Activated CD4-positive, alpha-beta T cell treated with anti-CD3 and anti-CD28 coated beads for 36 hours (primary cell): ENCODE data around the gene TENT5C. TPM values are rescaled to one million over a fixed set of nuclear protein-coding genes. Genes with fewer than 3 reads are reported as not detected.
A peak's percentile ranks its signal among the peaks of the same experiment; 100 is the strongest.

ENCODE experiments used
- ATAC-seq: fragments of 200-7000 bp; cut with Tn5 transposase; one replicate; pipeline ENCODE4 v1.10.0; 2021; ENCODE audit warnings: mild to moderate bottlenecking, moderate library complexity
- CTCF ChIA-PET: fragments of 350-600 bp; sonication (Branson Sonifier 250); formaldehyde crosslinking; loops from one replicate; lab custom pipeline; 2021; ENCODE audit warnings: antibody characterized with exemption; lab: Charles Lee
- POLR2A ChIA-PET: fragments of 350-600 bp; sonication (Branson Sonifier 250); formaldehyde crosslinking; loops from one replicate; lab custom pipeline; 2021; ENCODE audit warnings: antibody characterized with exemption, inconsistent platforms; lab: Charles Lee
- DNase-seq: peaks from one replicate; pipeline ENCODE4 v3.0.0-alpha.2; 2020
- H3K27ac Mint-ChIP-seq: one replicate; pipeline ENCODE4 v1.8.0; 2021; ENCODE audit warnings: mixed read lengths
- H3K27me3 Mint-ChIP-seq: one replicate; pipeline ENCODE4 v1.8.0; 2021; ENCODE audit warnings: mixed read lengths
- H3K36me3 Mint-ChIP-seq: one replicate; pipeline ENCODE4 v1.8.0; 2021; ENCODE audit warnings: low read depth, mixed read lengths
- H3K4me1 Mint-ChIP-seq: one replicate; pipeline ENCODE4 v1.8.0; 2021; ENCODE audit warnings: mixed read lengths
- H3K4me3 Mint-ChIP-seq: one replicate; pipeline ENCODE4 v1.8.0; 2021; ENCODE audit warnings: mild to moderate bottlenecking, moderate library complexity, mixed read lengths
- H3K9me3 Mint-ChIP-seq: one replicate; pipeline ENCODE4 v1.8.0; 2021; ENCODE audit warnings: low read depth, mixed read lengths
- intact Hi-C, 2 experiments: fragments of 100-400 bp; cut with DNase I in 1 of 2; cut with micrococcal nuclease in 1 of 2; formaldehyde crosslinking; loops; one replicate each; pipeline versions ENCODE4 v1.14.2 to v1.15.1; 2022 to 2024; cut with DNase I, micrococcal nuclease
- total RNA-seq, 2 experiments: library from RNA; stranded (reverse); gene quantifications; one replicate each; pipeline ENCODE4 v1.2.3, GENCODE V29; 2021

TENT5C gene
- total RNA-seq, 2 experiments from 2014 or later, result 6.0 to 6.4 TPM

DNA sequence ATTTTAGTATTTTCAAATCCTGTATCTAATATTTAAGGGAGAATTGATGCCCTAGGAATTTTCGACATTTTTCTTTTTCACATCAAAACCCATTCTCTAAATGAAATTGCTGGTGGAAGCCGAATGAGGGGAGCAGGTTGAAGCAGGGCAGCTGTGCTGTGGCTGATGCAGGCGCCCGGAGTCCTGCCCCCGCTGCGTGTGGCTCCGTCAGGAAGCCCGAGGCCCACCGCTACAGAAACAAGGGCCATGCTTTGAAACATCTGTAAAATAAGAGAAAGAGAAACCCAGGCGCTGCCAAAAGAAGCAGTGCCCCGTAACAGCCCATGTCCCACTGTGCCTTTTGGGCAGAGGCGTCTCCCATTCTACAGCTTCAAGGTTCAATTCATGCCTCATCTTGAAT is 41.1 kb downstream of the TENT5C start:
- no peaks in the 10 kb centered on the region for H3K9me3 Mint-ChIP-seq
- intact Hi-C loops, result no loop called here
- no peaks in the 10 kb centered on the region for H3K36me3 Mint-ChIP-seq
- POLR2A ChIA-PET, result no interaction called here
- no peak overlapping the region for H3K27ac Mint-ChIP-seq
- peaks cover 28% of the 10 kb centered on the region for H3K27me3 Mint-ChIP-seq
- no peak overlapping the region for H3K4me3 Mint-ChIP-seq
- ATAC-seq, result no peak
- CTCF ChIA-PET, result interaction anchor here (0.6 to 1.4 kb wide), 3 partner anchors 28 to 112 kb away, joined by 3 to 4 read pairs (median 3); no protein-coding TSS in a partner anchor
- no peak for DNase-seq
- peaks cover 15% of the 10 kb centered on the region for H3K4me1 Mint-ChIP-seq

- Mint-ChIP-seq H3K4me3 (no peak overlapping the region), H3K27me3 (peaks cover 31% of the 10 kb centered on the region), H3K27ac (no peak overlapping the region), H3K9me3 (no peaks in the 10 kb centered on the region), H3K4me1 (peaks cover 25% of the 10 kb centered on the region), H3K36me3 (no peaks in the 10 kb centered on the region)
- no peak for ATAC-seq
- DNase-seq, result no peak
- POLR2A ChIA-PET, result interaction anchor here (0.6 kb wide), 1 partner anchor 20 kb away, joined by 4 read pairs; no protein-coding TSS in a partner anchor
- intact Hi-C loops, result no loop called here
- CTCF ChIA-PET, result interaction anchor here (0.6 kb wide), 2 partner anchors 48 to 52 kb away, joined by 3 read pairs; no protein-coding TSS in a partner anchor
Observed at GRCh38 chr1:117648015-117648414, 42.2 kb downstream of the TENT5C start.

DNA sequence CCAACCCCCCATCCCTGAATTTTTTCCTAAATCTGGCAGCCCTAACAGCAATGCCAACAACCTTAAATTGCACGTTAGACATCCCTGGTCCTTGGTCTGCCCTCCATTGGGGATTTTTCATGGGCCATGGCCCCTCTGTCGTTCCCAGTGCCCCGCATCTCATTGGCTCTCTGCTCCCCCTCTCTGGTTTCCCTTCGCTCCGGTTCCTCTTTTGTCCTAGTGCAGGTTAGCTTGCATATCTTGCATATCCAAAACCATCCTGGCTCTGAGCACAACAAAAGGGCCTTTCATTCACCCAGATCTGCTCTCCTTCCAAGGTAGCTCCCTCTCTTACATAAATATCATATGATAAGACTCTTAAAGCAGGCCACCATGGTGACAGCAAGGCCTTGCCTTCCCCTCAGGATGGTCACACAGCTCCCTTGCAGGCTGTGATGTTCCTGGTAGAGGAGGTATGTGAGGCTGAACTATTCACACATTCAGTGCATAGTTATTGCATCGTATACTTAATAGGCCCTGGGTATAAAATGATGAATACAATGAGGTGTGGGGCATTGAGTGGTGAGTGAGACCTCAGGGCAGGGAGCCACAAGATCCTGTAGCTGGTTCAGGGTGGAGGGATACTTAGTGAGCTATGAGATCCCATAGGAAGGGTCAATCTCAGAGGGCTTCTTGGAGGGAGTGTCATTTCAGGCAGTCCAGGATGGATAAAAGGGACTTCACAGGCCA is 45.2 kb downstream of the TENT5C start:
- DNase-seq, result no peak
- Mint-ChIP-seq H3K27me3 (peaks cover 23% of the 10 kb centered on the region), H3K27ac (no peak overlapping the region), H3K36me3 (no peaks in the 10 kb centered on the region), H3K4me1 (peaks cover 55% of the 10 kb centered on the region), H3K9me3 (no peaks in the 10 kb centered on the region), H3K4me3 (no peak overlapping the region)
- ATAC-seq, result no peak
- ChIA-PET CTCF (interaction anchor here (0.6 to 1.3 kb wide), 4 partner anchors 20 to 440 kb away, joined by 3 to 5 read pairs (median 3); no protein-coding TSS in a partner anchor), POLR2A (interaction anchor here (1.3 kb wide), 1 partner anchor 14 kb away, joined by 4 read pairs; no protein-coding TSS in a partner anchor)
- intact Hi-C loops, result no loop called here

GRCh38 chr1:117651616-117652015 is 45.8 kb downstream of the TENT5C start:
- H3K36me3 Mint-ChIP-seq, result no peaks in the 10 kb centered on the region
- intact Hi-C loops, result no loop called here
- peaks cover 22% of the 10 kb centered on the region for H3K27me3 Mint-ChIP-seq
- ChIA-PET CTCF (interaction anchor here (1.0 to 1.3 kb wide), 2 partner anchors 19 to 31 kb away, joined by 3 to 5 read pairs; no protein-coding TSS in a partner anchor), POLR2A (interaction anchor here (1.3 to 1.4 kb wide), 2 partner anchors 13 to 44 kb away, joined by 3 to 4 read pairs; no protein-coding TSS in a partner anchor)
- H3K9me3 Mint-ChIP-seq, result no peaks in the 10 kb centered on the region
- H3K27ac Mint-ChIP-seq, result no peak overlapping the region
- H3K4me3 Mint-ChIP-seq, result no peak overlapping the region
- DNase-seq (no peak), ATAC-seq (no peak)
- H3K4me1 Mint-ChIP-seq, result peaks cover 61% of the 10 kb centered on the region

DNA sequence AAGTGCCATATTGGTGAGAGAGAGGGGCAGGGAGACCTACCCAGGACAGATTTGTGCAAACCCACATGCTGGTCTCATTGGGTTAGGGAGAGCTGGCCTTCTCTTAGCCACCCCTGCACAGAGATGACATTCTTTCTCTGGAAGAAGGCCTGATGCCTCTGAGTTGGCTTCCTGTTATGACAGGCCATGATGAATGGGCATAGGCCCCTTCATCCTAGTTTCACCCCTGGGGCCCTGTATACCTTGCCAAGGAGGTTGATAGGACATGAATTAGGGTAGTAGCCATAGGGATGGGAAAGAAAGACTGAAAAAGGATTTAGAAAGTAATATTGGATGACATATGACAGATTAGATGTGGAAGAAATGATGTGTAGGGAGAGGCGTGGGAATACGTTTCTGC is 46.6 kb downstream of the TENT5C start:
- Mint-ChIP-seq H3K9me3 (no peaks in the 10 kb centered on the region), H3K36me3 (no peaks in the 10 kb centered on the region), H3K4me1 (peaks cover 69% of the 10 kb centered on the region), H3K27ac (no peak overlapping the region), H3K27me3 (peaks cover 24% of the 10 kb centered on the region), H3K4me3 (no peak overlapping the region)
- DNase-seq (peak; percentile 34), ATAC-seq (no peak)
- CTCF ChIA-PET, result interaction anchor here (1.0 kb wide), 1 partner anchor 103 kb away, joined by 3 read pairs; no protein-coding TSS in a partner anchor
- intact Hi-C loops, result no loop called here
- POLR2A ChIA-PET, result interaction anchor here (1.4 kb wide), 1 partner anchor 45 kb away, joined by 3 read pairs; no protein-coding TSS in a partner anchor

GRCh38 chr1:117653195-117653594 is 47.3 kb downstream of the TENT5C start:
- no peaks in the 10 kb centered on the region for H3K9me3 Mint-ChIP-seq
- no peaks in the 10 kb centered on the region for H3K36me3 Mint-ChIP-seq
- intact Hi-C loops, result no loop called here
- H3K27me3 Mint-ChIP-seq, result peaks cover 22% of the 10 kb centered on the region
- no peak for DNase-seq
- no peak overlapping the region for H3K27ac Mint-ChIP-seq
- ATAC-seq, result no peak
- ChIA-PET POLR2A (interaction anchor here (1.4 kb wide), 1 partner anchor 46 kb away, joined by 3 read pairs; no protein-coding TSS in a partner anchor), CTCF (interaction anchor here (0.8 to 1.0 kb wide), 2 partner anchors 102 to 117 kb away, joined by 3 read pairs; no protein-coding TSS in a partner anchor)
- H3K4me1 Mint-ChIP-seq, result peaks cover 73% of the 10 kb centered on the region
- H3K4me3 Mint-ChIP-seq, result no peak overlapping the region

DNA sequence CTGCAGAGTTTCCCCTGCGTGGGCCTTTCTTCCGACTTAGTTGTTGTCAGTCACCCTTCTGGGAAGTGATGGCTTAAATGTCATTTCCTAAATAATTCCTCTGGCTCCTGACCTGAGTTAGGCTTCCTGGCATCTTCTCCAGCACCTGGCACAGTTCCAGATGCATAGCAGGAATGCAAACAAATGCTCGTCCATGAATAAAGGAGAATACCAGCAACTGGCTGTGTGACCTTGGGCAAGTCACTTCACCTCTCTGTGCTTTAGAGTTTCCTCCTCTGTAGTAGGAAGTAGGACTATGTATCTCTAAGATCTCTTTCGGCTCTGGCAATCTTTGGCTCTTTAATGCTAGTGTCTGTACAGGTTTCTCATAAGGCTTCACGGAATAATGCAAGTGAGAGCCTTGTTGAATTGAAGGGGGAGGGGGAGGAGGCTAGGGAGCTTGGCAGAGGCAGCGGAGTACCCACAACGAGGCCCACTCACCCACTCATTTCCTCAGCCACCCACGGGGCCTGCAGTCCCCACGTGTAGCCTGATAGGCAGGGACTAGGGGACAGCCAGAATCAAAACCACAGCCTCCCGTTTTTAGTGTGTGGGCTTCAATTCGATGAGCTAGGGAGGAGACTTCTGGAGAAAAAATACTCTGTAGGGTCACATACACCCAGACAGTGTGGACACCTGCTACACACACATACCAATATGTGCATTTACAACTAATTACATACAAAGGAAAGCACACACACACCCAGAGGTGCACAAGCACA is 48.1 kb downstream of the TENT5C start:
- ATAC-seq (peak; percentile 5), DNase-seq (peak; percentile 58)
- ChIA-PET POLR2A (interaction anchor here (0.6 to 2.9 kb wide), 4 partner anchors 11 to 45 kb away, joined by 3 to 21 read pairs (median 9); no protein-coding TSS in a partner anchor), CTCF (interaction anchor here (0.6 to 3.9 kb wide), 6 partner anchors 10 to 119 kb away, joined by 3 to 21 read pairs (median 6); no protein-coding TSS in a partner anchor)
- Mint-ChIP-seq H3K4me1 (peaks cover 77% of the 10 kb centered on the region), H3K4me3 (peak overlapping the region; percentile 11), H3K36me3 (no peaks in the 10 kb centered on the region), H3K27ac (peak overlapping the region; percentile 77), H3K9me3 (no peaks in the 10 kb centered on the region), H3K27me3 (peaks cover 22% of the 10 kb centered on the region)
- intact Hi-C loops, result loop anchor here in 1 of 2 experiments (1.0 kb wide), 1 partner anchor 9 kb away; no protein-coding TSS in a partner anchor

- intact Hi-C loops, result loop anchor here in 1 of 2 experiments (1.0 kb wide), 1 partner anchor 9 kb away; no protein-coding TSS in a partner anchor
- Mint-ChIP-seq H3K9me3 (no peaks in the 10 kb centered on the region), H3K27ac (peak overlapping the region; percentile 79), H3K4me3 (peak overlapping the region; percentile 16), H3K36me3 (no peaks in the 10 kb centered on the region), H3K27me3 (peaks cover 18% of the 10 kb centered on the region), H3K4me1 (peaks cover 78% of the 10 kb centered on the region)
- DNase-seq, result no peak
- ChIA-PET POLR2A (interaction anchor here (0.6 to 2.9 kb wide), 5 partner anchors 10 to 46 kb away, joined by 3 to 21 read pairs (median 4); no protein-coding TSS in a partner anchor), CTCF (interaction anchor here (0.6 to 3.9 kb wide), 10 partner anchors 9 to 597 kb away, joined by 3 to 21 read pairs (median 4); no protein-coding TSS in a partner anchor)
- peak; percentile 34 for ATAC-seq
Observed at GRCh38 chr1:117654493-117655219, 48.8 kb downstream of the TENT5C start.

DNA sequence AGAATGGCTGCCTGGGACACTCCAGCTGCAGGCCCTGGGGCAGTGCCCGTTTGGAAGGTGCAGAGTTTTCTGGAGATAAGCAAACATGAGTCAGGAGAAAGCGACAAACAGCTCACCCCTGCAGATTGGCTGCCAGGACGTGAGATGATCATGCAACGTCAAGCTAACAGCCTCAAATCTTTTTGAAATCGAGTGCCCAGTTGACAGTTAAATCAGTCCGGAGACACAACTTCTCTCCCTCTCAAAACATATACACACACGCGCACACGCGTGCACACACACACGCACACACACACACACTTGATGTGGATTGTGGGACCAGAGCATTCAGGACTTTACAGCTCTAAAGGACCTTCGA is 49.4 kb downstream of the TENT5C start:
- no peaks in the 10 kb centered on the region for H3K36me3 Mint-ChIP-seq
- ATAC-seq (no peak), DNase-seq (peak; percentile 39)
- H3K4me3 Mint-ChIP-seq, result peak overlapping the region; percentile 16
- H3K27ac Mint-ChIP-seq, result peak overlapping the region; percentile 79
- H3K9me3 Mint-ChIP-seq, result no peaks in the 10 kb centered on the region
- ChIA-PET POLR2A (interaction anchor here (0.6 to 2.9 kb wide), 5 partner anchors 10 to 860 kb away, joined by 3 to 21 read pairs (median 14); partner anchors contain the start of gene TENT5C), CTCF (interaction anchor here (0.6 to 3.9 kb wide), 12 partner anchors 9 to 597 kb away, joined by 3 to 21 read pairs (median 4); no protein-coding TSS in a partner anchor)
- peaks cover 82% of the 10 kb centered on the region for H3K4me1 Mint-ChIP-seq
- intact Hi-C loops, result no loop called here
- H3K27me3 Mint-ChIP-seq, result peaks cover 18% of the 10 kb centered on the region

DNA sequence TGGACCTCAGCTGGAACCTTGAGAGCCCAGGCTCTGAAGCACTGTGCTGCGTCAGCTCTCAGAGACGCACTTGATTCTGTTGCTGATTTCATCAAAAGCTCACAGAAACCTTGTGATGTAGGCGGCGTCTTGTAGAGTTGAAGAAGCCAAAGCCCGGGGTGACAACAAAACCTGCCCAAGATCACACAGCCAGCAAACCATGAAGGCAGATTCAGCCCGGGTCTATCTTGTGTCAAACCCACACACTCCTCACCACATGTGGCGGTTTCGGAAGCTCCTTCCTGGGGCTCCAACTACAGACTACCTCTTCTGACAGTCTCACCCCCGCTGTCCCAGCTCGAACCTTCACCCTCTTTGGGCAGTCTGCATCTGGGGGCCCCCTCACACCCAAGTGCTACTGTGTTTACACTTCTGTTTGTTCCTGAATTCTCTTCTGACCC is 50.4 kb downstream of the TENT5C start:
- peak; percentile 91 for DNase-seq
- intact Hi-C loops, result loop anchor here (1.0 kb wide), 2 partner anchors 8 to 51 kb away; no protein-coding TSS in a partner anchor
- no peaks in the 10 kb centered on the region for H3K36me3 Mint-ChIP-seq
- no peaks in the 10 kb centered on the region for H3K9me3 Mint-ChIP-seq
- peak overlapping the region; percentile 79 for H3K27ac Mint-ChIP-seq
- peaks cover 17% of the 10 kb centered on the region for H3K27me3 Mint-ChIP-seq
- peak overlapping the region; percentile 43 for H3K4me3 Mint-ChIP-seq
- CTCF ChIA-PET, result interaction anchor here (0.6 to 3.9 kb wide), 8 partner anchors 9 to 121 kb away, joined by 3 to 21 read pairs (median 6); no protein-coding TSS in a partner anchor
- POLR2A ChIA-PET, result interaction anchor here (0.5 to 2.9 kb wide), 11 partner anchors 9 to 892 kb away, joined by 3 to 21 read pairs (median 5); partner anchors contain the start of gene TENT5C
- peak; percentile 68 for ATAC-seq
- H3K4me1 Mint-ChIP-seq, result peaks cover 92% of the 10 kb centered on the region
